ENCODE measurements around the gene DYSF. TPM values are rescaled to one million over a fixed set of nuclear protein-coding genes. Genes with fewer than 3 reads are reported as not detected.

The DYSF gene
- total RNA-seq, 1 experiment from 2014 or later = 0.50 TPM

GRCh38 chr2:71566372-71566771, 113.0 kb downstream of the DYSF start:
- in situ Hi-C loops (cut with HindIII; ENCODE audit: low pct_unique_long_range_greater_than_20kb, low sequenced_read_pairs) = no loop called here
- DNase-seq (ENCODE audit: low read depth, low spot score) = no peak

GRCh38 chr2:71567625-71568024, 114.3 kb downstream of the DYSF start:
- DNase-seq (ENCODE audit: low read depth, low spot score) = no peak
- in situ Hi-C loops (cut with HindIII; ENCODE audit: low pct_unique_long_range_greater_than_20kb, low sequenced_read_pairs) = no loop called here

- no peak for DNase-seq (ENCODE audit: low read depth, low spot score)
- in situ Hi-C loops (cut with HindIII; ENCODE audit: low pct_unique_long_range_greater_than_20kb, low sequenced_read_pairs) = no loop called here
Measured at GRCh38 chr2:71568103-71568502, 114.7 kb downstream of the DYSF start.

GRCh38 chr2:71570511-71570910, 117.2 kb downstream of the DYSF start:
- in situ Hi-C loops (cut with HindIII; ENCODE audit: low pct_unique_long_range_greater_than_20kb, low sequenced_read_pairs) = no loop called here
- DNase-seq (ENCODE audit: low read depth, low spot score) = no peak

- no peak for DNase-seq (ENCODE audit: low read depth, low spot score)
- in situ Hi-C loops (cut with HindIII; ENCODE audit: low pct_unique_long_range_greater_than_20kb, low sequenced_read_pairs) = no loop called here
Measured at GRCh38 chr2:71570951-71571460, 117.6 kb downstream of the DYSF start.

GRCh38 chr2:71571945-71572344, 118.6 kb downstream of the DYSF start:
- DNase-seq (ENCODE audit: low read depth, low spot score) = no peak
- in situ Hi-C loops (cut with HindIII; ENCODE audit: low pct_unique_long_range_greater_than_20kb, low sequenced_read_pairs) = no loop called here

- in situ Hi-C loops (cut with HindIII; ENCODE audit: low pct_unique_long_range_greater_than_20kb, low sequenced_read_pairs) = no loop called here
- DNase-seq (ENCODE audit: low read depth, low spot score) = no peak
Measured at GRCh38 chr2:71575966-71576365, 122.6 kb downstream of the DYSF start.

- in situ Hi-C loops (cut with HindIII; ENCODE audit: low pct_unique_long_range_greater_than_20kb, low sequenced_read_pairs) = no loop called here
- DNase-seq (ENCODE audit: low read depth, low spot score) = no peak
Measured at GRCh38 chr2:71576541-71576940, 123.2 kb downstream of the DYSF start.

GRCh38 chr2:71577209-71577608, 123.8 kb downstream of the DYSF start:
- DNase-seq (ENCODE audit: low read depth, low spot score) = no peak
- in situ Hi-C loops (cut with HindIII; ENCODE audit: low pct_unique_long_range_greater_than_20kb, low sequenced_read_pairs) = no loop called here

GRCh38 chr2:71578767-71579342, 125.5 kb downstream of the DYSF start:
- peak; percentile 75 for DNase-seq (ENCODE audit: low read depth, low spot score)
- in situ Hi-C loops (cut with HindIII; ENCODE audit: low pct_unique_long_range_greater_than_20kb, low sequenced_read_pairs) = no loop called here

- in situ Hi-C loops (cut with HindIII; ENCODE audit: low pct_unique_long_range_greater_than_20kb, low sequenced_read_pairs) = no loop called here
- DNase-seq (ENCODE audit: low read depth, low spot score) = no peak
Measured at GRCh38 chr2:71581026-71581425, 127.7 kb downstream of the DYSF start.

GRCh38 chr2:71583876-71584275, 130.5 kb downstream of the DYSF start:
- in situ Hi-C loops (cut with HindIII; ENCODE audit: low pct_unique_long_range_greater_than_20kb, low sequenced_read_pairs) = no loop called here
- no peak for DNase-seq (ENCODE audit: low read depth, low spot score)

GRCh38 chr2:71586471-71586870, 133.1 kb downstream of the DYSF start:
- in situ Hi-C loops (cut with HindIII; ENCODE audit: low pct_unique_long_range_greater_than_20kb, low sequenced_read_pairs) = no loop called here
- no peak for DNase-seq (ENCODE audit: low read depth, low spot score)

GRCh38 chr2:71587509-71588073, 134.2 kb downstream of the DYSF start:
- no peak for DNase-seq (ENCODE audit: low read depth, low spot score)
- in situ Hi-C loops (cut with HindIII; ENCODE audit: low pct_unique_long_range_greater_than_20kb, low sequenced_read_pairs) = no loop called here

- in situ Hi-C loops (cut with HindIII; ENCODE audit: low pct_unique_long_range_greater_than_20kb, low sequenced_read_pairs) = no loop called here
Measured at GRCh38 chr2:71588497-71589170, 135.3 kb downstream of the DYSF start.

GRCh38 chr2:71589763-71590162, 136.4 kb downstream of the DYSF start:
- in situ Hi-C loops (cut with HindIII; ENCODE audit: low pct_unique_long_range_greater_than_20kb, low sequenced_read_pairs) = no loop called here
- no peak for DNase-seq (ENCODE audit: low read depth, low spot score)

More at GRCh38 chr2:71588497-71589170, 135.3 kb downstream of the DYSF start:
- no peak for DNase-seq (ENCODE audit: low read depth, low spot score)

GRCh38 chr2:71591044-71591443, 137.7 kb downstream of the DYSF start:
- in situ Hi-C loops (cut with HindIII; ENCODE audit: low pct_unique_long_range_greater_than_20kb, low sequenced_read_pairs) = no loop called here
- DNase-seq (ENCODE audit: low read depth, low spot score) = no peak

GRCh38 chr2:71592181-71592711, 138.9 kb downstream of the DYSF start:
- in situ Hi-C loops (cut with HindIII; ENCODE audit: low pct_unique_long_range_greater_than_20kb, low sequenced_read_pairs) = no loop called here
- DNase-seq (ENCODE audit: low read depth, low spot score) = peak; percentile 82

GRCh38 chr2:71595569-71595968, 142.2 kb downstream of the DYSF start:
- peak; percentile 32 for DNase-seq (ENCODE audit: low read depth, low spot score)
- in situ Hi-C loops (cut with HindIII; ENCODE audit: low pct_unique_long_range_greater_than_20kb, low sequenced_read_pairs) = no loop called here

All from SK-MEL-5 (cell line).